ENCODE data around the gene FAM174C. TPM values are rescaled to one million over a fixed set of nuclear protein-coding genes. Genes with fewer than 3 reads are reported as not detected.
"Not testable (repeated sequence)": the region's sequence is repeated elsewhere in the genome, so short reads cannot be mapped to it uniquely, and the experiment has no call there.

FAM174C gene
- total and polyA plus RNA-seq, 2 donors: 4.9 to 55.9 TPM

DNA sequence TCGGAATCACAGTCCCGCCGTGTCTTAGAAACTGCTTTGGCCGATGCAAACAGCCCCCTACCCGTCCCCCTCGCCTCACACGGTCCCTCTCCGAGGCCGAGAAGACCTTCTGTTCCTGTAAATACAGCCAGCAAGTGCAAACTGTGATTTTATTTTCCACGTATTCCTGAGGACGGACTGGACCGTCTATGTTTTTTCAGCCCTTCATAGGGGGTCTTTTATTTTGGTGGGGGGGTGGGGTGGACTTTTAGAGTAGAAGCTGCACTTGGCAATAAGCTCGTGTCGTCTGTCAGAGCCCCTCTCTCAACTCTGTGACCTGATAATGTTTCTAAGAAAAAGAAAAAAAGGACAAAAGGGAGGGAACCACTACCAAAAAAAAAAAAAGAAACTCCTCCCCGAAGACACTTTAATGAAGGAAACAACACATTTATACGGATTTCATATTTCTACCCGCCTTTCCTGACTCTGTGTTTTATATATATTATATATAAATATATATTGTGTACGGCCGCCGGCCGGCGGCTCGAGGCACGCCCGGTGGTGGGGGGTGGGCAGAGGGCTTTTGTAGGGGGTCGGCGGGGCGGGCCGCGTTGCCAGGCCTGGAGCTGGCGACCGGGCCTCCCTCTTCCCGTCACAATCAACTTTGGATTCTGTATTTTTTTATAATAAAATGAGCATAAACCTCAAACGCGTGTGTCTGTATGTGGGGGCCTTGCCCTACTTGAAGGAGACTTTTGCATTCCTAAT, 25.6 kb downstream of the FAM174C start:
- DNase-seq (ENCODE audit: extremely low spot score): no peak
- Histone ChIP-seq H3K36me3 (ENCODE audit: insufficient read depth) (no peaks in the 10 kb centered on the region), H3K4me1 (ENCODE audit: insufficient read depth) (no peaks in the 10 kb centered on the region), H3K27ac (ENCODE audit: low read depth) (no peak overlapping the region), H3K4me3 (ENCODE audit: low read depth, low read length) (no peak overlapping the region)
- WGBS: 83% methylated on average over 35 of the region's 35 CpGs

DNA sequence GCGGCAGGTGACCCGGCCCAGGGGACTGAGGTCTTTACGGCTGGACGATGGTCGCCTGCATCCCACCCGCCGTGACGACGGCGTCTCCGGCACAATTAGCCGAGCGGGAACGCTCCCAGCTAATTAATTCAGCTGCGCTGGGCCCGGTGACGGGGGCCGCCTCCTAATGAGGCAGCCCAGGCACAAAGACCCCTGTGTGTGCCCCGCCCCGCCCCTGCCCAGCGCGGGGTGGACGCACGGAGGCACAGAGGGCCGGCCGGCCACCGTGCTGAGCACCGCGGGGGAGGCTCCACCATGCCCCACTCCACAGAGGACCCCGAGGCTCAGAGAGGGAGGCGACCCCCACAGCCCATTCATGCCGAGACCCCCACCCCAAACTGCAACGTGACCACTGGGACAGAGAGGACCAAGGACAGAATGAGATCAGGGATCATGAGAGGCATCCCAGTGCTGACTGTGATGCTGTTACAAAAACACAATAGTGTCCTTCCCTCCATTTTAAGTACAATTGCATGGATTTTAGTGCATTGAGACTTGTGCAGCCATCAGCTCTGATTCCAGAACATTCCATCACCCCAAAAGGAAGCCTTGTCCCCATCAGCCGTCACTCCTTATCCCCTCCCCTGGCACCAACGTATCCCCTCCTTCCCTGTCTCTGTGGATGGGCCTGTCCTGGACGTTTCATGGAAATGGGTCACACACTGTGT, 27.4 kb downstream of the FAM174C start:
- H3K27ac ChIP-seq (ENCODE audit: low read depth): no peak overlapping the region
- no peaks in the 10 kb centered on the region for H3K36me3 ChIP-seq (ENCODE audit: insufficient read depth)
- DNase-seq (ENCODE audit: extremely low spot score): no peak
- no peaks in the 10 kb centered on the region for H3K4me1 ChIP-seq (ENCODE audit: insufficient read depth)
- no peak overlapping the region for H3K4me3 ChIP-seq (ENCODE audit: low read depth, low read length)
- 63% methylated on average over 36 of the region's 36 CpGs for WGBS

GRCh38 chr19:1304197-1304924, 29.0 kb downstream of the FAM174C start:
- no peak overlapping the region for H3K4me3 ChIP-seq (ENCODE audit: low read depth, low read length)
- no peak for DNase-seq (ENCODE audit: extremely low spot score)
- H3K36me3 ChIP-seq (ENCODE audit: insufficient read depth): no peaks in the 10 kb centered on the region
- no peaks in the 10 kb centered on the region for H3K4me1 ChIP-seq (ENCODE audit: insufficient read depth)
- H3K27ac ChIP-seq (ENCODE audit: low read depth): no peak overlapping the region
- 83% methylated on average over 28 of the region's 28 CpGs for WGBS

GRCh38 chr19:1305354-1305753, 30.0 kb downstream of the FAM174C start:
- not testable (repeated sequence) for DNase-seq (ENCODE audit: extremely low spot score); H3K27ac ChIP-seq (ENCODE audit: low read depth); H3K4me3 ChIP-seq (ENCODE audit: low read depth, low read length); H3K4me1 ChIP-seq (ENCODE audit: insufficient read depth); H3K36me3 ChIP-seq (ENCODE audit: insufficient read depth)
- 86% methylated on average over 9 of the region's 9 CpGs for WGBS

GRCh38 chr19:1307320-1307719, 32.0 kb downstream of the FAM174C start:
- DNase-seq (ENCODE audit: extremely low spot score): no peak
- 94% methylated on average over 38 of the region's 38 CpGs for WGBS
- H3K4me1 ChIP-seq (ENCODE audit: insufficient read depth): no peaks in the 10 kb centered on the region
- H3K36me3 ChIP-seq (ENCODE audit: insufficient read depth): no peaks in the 10 kb centered on the region
- H3K4me3 ChIP-seq (ENCODE audit: low read depth, low read length): no peak overlapping the region
- H3K27ac ChIP-seq (ENCODE audit: low read depth): no peak overlapping the region

GRCh38 chr19:1307755-1308303, 32.5 kb downstream of the FAM174C start:
- WGBS: 91% methylated on average over 20 of the region's 20 CpGs
- Histone ChIP-seq H3K36me3 (ENCODE audit: insufficient read depth) (no peaks in the 10 kb centered on the region), H3K4me3 (ENCODE audit: low read depth, low read length) (no peak overlapping the region), H3K27ac (ENCODE audit: low read depth) (no peak overlapping the region), H3K4me1 (ENCODE audit: insufficient read depth) (no peaks in the 10 kb centered on the region)
- DNase-seq (ENCODE audit: extremely low spot score): no peak

DNA sequence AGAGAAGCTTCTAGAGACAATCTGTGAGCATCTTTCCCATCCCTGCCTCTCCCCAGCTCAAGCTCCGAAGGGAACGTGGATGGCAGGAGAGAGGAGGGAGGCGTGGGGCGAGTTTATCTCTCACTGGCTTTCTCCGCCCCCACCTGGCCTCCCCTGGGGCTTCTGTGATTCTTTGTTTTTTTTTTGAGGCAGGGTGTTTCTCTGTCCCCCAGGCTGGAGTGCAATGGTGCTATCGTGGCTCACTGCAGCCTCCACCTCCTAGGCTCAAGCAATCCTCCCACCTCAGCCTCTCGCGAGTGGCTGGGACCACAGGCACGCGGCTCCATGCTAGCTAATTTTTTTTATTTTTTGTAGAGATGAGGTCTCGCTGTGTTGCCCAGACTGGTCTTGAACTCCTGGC, 33.4 kb downstream of the FAM174C start:
- Histone ChIP-seq H3K4me3 (ENCODE audit: low read depth, low read length) (no peak overlapping the region), H3K36me3 (ENCODE audit: insufficient read depth) (no peaks in the 10 kb centered on the region), H3K27ac (ENCODE audit: low read depth) (no peak overlapping the region), H3K4me1 (ENCODE audit: insufficient read depth) (no peaks in the 10 kb centered on the region)
- DNase-seq (ENCODE audit: extremely low spot score): no peak
- 63% methylated on average over 11 of the region's 11 CpGs for WGBS

- H3K27ac ChIP-seq (ENCODE audit: low read depth): no peak overlapping the region
- WGBS: 63% methylated on average over 28 of the region's 28 CpGs
- DNase-seq (ENCODE audit: extremely low spot score): no peak
Measured at GRCh38 chr19:1309977-1310852, 34.9 kb downstream of the FAM174C start.

GRCh38 chr19:1310853-1311180, 35.5 kb downstream of the FAM174C start:
- H3K27ac ChIP-seq (ENCODE audit: low read depth): no peak overlapping the region
- H3K36me3 ChIP-seq (ENCODE audit: insufficient read depth): no peaks in the 10 kb centered on the region
- 71% methylated on average over 18 of the region's 18 CpGs for WGBS
- no peaks in the 10 kb centered on the region for H3K4me1 ChIP-seq (ENCODE audit: insufficient read depth)
- DNase-seq (ENCODE audit: extremely low spot score): no peak
- no peak overlapping the region for H3K4me3 ChIP-seq (ENCODE audit: low read depth, low read length)

More at GRCh38 chr19:1309977-1310852, 34.9 kb downstream of the FAM174C start:
- Histone ChIP-seq H3K36me3 (ENCODE audit: insufficient read depth) (no peaks in the 10 kb centered on the region), H3K4me1 (ENCODE audit: insufficient read depth) (no peaks in the 10 kb centered on the region), H3K4me3 (ENCODE audit: low read depth, low read length) (no peak overlapping the region)

- 69% methylated on average over 21 of the region's 21 CpGs for WGBS
- Histone ChIP-seq H3K27ac (ENCODE audit: low read depth) (no peak overlapping the region), H3K4me3 (ENCODE audit: low read depth, low read length) (no peak overlapping the region), H3K36me3 (ENCODE audit: insufficient read depth) (no peaks in the 10 kb centered on the region), H3K4me1 (ENCODE audit: insufficient read depth) (peaks cover 1% of the 10 kb centered on the region)
- no peak for DNase-seq (ENCODE audit: extremely low spot score)
Measured at GRCh38 chr19:1311543-1312091, 36.3 kb downstream of the FAM174C start.

DNA sequence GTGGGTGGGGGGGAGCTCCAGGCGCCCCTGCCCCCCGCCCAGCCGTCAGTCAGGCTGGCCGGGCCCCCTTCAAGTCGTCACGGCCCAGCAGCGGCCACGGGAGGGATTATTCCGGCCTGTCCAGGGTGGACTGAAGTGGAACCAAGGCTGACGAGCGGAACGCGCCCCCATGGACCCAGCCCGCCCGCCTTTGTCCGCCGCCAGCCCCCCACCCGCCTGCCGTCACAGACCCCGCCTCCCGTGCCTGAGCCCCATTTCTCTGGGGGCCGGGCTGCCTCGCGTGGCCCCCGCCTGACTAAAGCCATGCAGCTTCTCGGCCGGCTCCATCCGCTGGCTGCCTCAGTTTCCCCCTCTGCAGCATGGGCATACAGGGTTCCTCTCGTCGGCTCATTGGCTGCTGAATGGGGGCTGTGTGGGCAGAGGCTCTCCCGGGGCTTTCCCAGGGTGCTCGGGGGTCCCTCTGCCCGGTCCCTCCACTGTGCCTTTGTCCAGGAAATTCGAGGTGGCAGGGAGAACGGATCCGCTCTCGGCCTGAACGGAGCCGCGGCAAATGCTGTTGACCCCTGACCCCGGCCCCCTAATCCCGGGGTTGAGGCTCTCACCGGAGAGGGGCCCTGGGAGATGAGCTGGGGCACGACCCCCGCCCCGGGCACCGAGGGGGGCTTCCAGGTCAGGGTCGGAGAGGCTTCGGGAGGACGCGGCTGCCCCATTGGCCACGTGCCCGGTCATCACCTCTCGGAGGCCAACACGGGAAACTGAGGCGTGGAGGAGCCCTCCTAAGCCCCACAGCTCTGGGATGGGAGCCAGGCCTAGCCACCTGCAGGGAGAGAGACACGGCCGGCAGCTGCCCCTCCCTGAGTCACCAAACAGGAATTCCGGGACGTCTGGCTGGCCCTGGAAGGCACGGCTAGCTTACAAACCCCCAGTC, 37.7 kb downstream of the FAM174C start:
- DNase-seq (ENCODE audit: extremely low spot score): no peak
- 69% methylated on average over 61 of the region's 61 CpGs for WGBS

More for the DNA sequence above, 37.7 kb downstream of the FAM174C start:
- no peak overlapping the region for H3K27ac ChIP-seq (ENCODE audit: low read depth)
- H3K4me1 ChIP-seq (ENCODE audit: insufficient read depth): peaks cover 1% of the 10 kb centered on the region
- no peak overlapping the region for H3K4me3 ChIP-seq (ENCODE audit: low read depth, low read length)
- no peaks in the 10 kb centered on the region for H3K36me3 ChIP-seq (ENCODE audit: insufficient read depth)

Measured in urinary bladder (tissue), 4 donors.